Neutrophil (primary cell): ENCODE results near the gene LCE1E.

Experiments
- H3K27ac ChIP-seq: fragments of 200-600 bp; sonication (generic); 2 replicates; pipeline ENCODE4 v1.5.1; 2016; ENCODE audit warnings: mild to moderate bottlenecking, moderate library complexity
- H3K27me3 ChIP-seq: fragments of 200-600 bp; sonication (generic); 2 replicates; pipeline ENCODE4 v1.6.0; 2016; ENCODE audit warnings: mild to moderate bottlenecking
- H3K36me3 ChIP-seq: fragments of 200-600 bp; sonication (generic); 2 replicates; pipeline ENCODE4 v1.5.1; 2017
- H3K4me1 ChIP-seq, 2 experiments: fragments of 200-600 bp in 1 of 2; sonication (generic) in 1 of 2; 1 replicate in 1 of 2; 2 replicates in 1 of 2; pipeline versions ENCODE4 v1.5.1 to v1.6.1; 2013 to 2016; ENCODE audit warnings: low read depth in 1 of 2, low read length in 1 of 2, mild to moderate bottlenecking in 1 of 2, moderate library complexity in 1 of 2; ENCODE audit not compliant: control insufficient read depth in 1 of 2, insufficient read depth in 1 of 2
- H3K4me3 ChIP-seq, 2 experiments: fragments of 200-600 bp in 1 of 2; sonication (generic) in 1 of 2; 1 replicate in 1 of 2; 2 replicates in 1 of 2; pipeline ENCODE4 v1.5.1; 2013 to 2016; ENCODE audit warnings: low read depth in 1 of 2, low read length in 1 of 2, mild to moderate bottlenecking in 1 of 2, moderate library complexity in 1 of 2
- H3K9me3 ChIP-seq: fragments of 200-600 bp; sonication (generic); 2 replicates; pipeline ENCODE4 v1.5.1; 2016
- CTCF ChIP-seq: fragments of 200-600 bp; sonication (generic); IDR thresholded peaks from 2 replicates; pipeline ENCODE4 v1.5.1; 2016; ENCODE audit warnings: antibody characterized with exemption

The LCE1E gene

GRCh38 chr1:152756872-152757271 lies 29.2 kb upstream of the LCE1E start:
- Histone ChIP-seq H3K27ac (no peak overlapping the region), H3K36me3 (no peaks in the 10 kb centered on the region), H3K4me3 (no peak overlapping the region), H3K4me1 (no peaks in the 10 kb centered on the region), H3K27me3 (peaks cover 15% of the 10 kb centered on the region), H3K9me3 (no peaks in the 10 kb centered on the region)
- TF ChIP-seq CTCF, result no peak

GRCh38 chr1:152757747-152758146 lies 28.3 kb upstream of the LCE1E start, which contains the start of gene KPRP:
TSS of gene KPRP (plus strand) at chr1:152758025. CDS start at chr1:152759589, 1,564 bp downstream.
- Histone ChIP-seq H3K9me3 (no peaks in the 10 kb centered on the region), H3K4me1 (no peaks in the 10 kb centered on the region), H3K4me3 (no peak within 1 kb of the TSS), H3K36me3 (no peaks in the 10 kb centered on the region), H3K27me3 (peaks cover 7% of the 10 kb centered on the region), H3K27ac (no peak within 1 kb of the TSS)
- TF ChIP-seq CTCF, result no peak

GRCh38 chr1:152758636-152759035 lies 27.4 kb upstream of the LCE1E start:
- Histone ChIP-seq H3K27me3 (peaks cover 5% of the 10 kb centered on the region), H3K9me3 (no peaks in the 10 kb centered on the region), H3K27ac (no peak overlapping the region), H3K4me3 (no peak overlapping the region), H3K36me3 (no peaks in the 10 kb centered on the region), H3K4me1 (no peaks in the 10 kb centered on the region)
- TF ChIP-seq CTCF, result no peak

GRCh38 chr1:152759453-152760173 lies 26.4 kb upstream of the LCE1E start:
- TF ChIP-seq CTCF, result no peak
- Histone ChIP-seq H3K36me3 (no peaks in the 10 kb centered on the region), H3K4me1 (no peaks in the 10 kb centered on the region)

GRCh38 chr1:152760551-152761190 lies 25.4 kb upstream of the LCE1E start:
- no peaks in the 10 kb centered on the region for H3K4me1 ChIP-seq
- H3K4me3 ChIP-seq, result no peak overlapping the region
- no peak overlapping the region for H3K27ac ChIP-seq
- TF ChIP-seq CTCF, result no peak
- no peaks in the 10 kb centered on the region for H3K9me3 ChIP-seq
- H3K27me3 ChIP-seq, result peaks cover 8% of the 10 kb centered on the region
- H3K36me3 ChIP-seq, result no peaks in the 10 kb centered on the region

More at GRCh38 chr1:152759453-152760173, 26.4 kb upstream of the LCE1E start:
- no peaks in the 10 kb centered on the region for H3K9me3 ChIP-seq
- H3K4me3 ChIP-seq, result no peak overlapping the region
- no peak overlapping the region for H3K27ac ChIP-seq
- H3K27me3 ChIP-seq, result peaks cover 7% of the 10 kb centered on the region
